NCI-H1436 (cell line): ENCODE measurements around the gene NUDT12.

Experiments used
- DNase-seq: peaks from one replicate; lab custom pipeline; 2025; lab: John Stamatoyannopoulos, UW

The NUDT12 gene

GRCh38 chr5:103562453-103563157, at the start of gene NUDT12:
NUDT12 (minus strand) TSS chr5:103562789; CDS start chr5:103560248, 2,541 bp downstream.
- peak; percentile 73 for DNase-seq

- DNase-seq = no peak
These were observed 44.8 kb upstream of the NUDT12 start for GRCh38 chr5:103607346-103607745.

- no peak for DNase-seq
These were observed 42.7 kb upstream of the NUDT12 start for GRCh38 chr5:103605277-103605676.

- DNase-seq = no peak
These were observed 39.8 kb upstream of the NUDT12 start for GRCh38 chr5:103602438-103602837.

- DNase-seq = no peak
These were observed 38.7 kb upstream of the NUDT12 start for GRCh38 chr5:103601314-103601713.

- no peak for DNase-seq
These were observed 37.5 kb upstream of the NUDT12 start for GRCh38 chr5:103600086-103600485.

- no peak for DNase-seq
These were observed 36.5 kb upstream of the NUDT12 start for GRCh38 chr5:103598997-103599566.

GRCh38 chr5:103590221-103590620, 27.6 kb upstream of the NUDT12 start:
- no peak for DNase-seq

- no peak for DNase-seq
These were observed 27.2 kb upstream of the NUDT12 start for GRCh38 chr5:103589776-103590175.

- no peak for DNase-seq
These were observed 26.8 kb upstream of the NUDT12 start for GRCh38 chr5:103589357-103589756.

- DNase-seq = peak; percentile 57
These were observed 24.7 kb upstream of the NUDT12 start for GRCh38 chr5:103587185-103587748.

- peak; percentile 63 for DNase-seq
These were observed 19.8 kb upstream of the NUDT12 start for GRCh38 chr5:103582364-103582763.

- no peak for DNase-seq
These were observed 10.8 kb upstream of the NUDT12 start for GRCh38 chr5:103573411-103573810.

GRCh38 chr5:103572454-103572853, 9.9 kb upstream of the NUDT12 start:
- no peak for DNase-seq

- no peak for DNase-seq
These were observed 9.1 kb upstream of the NUDT12 start for GRCh38 chr5:103571730-103572129.

- peak; percentile 9 for DNase-seq
These were observed 6.9 kb upstream of the NUDT12 start for GRCh38 chr5:103569313-103570060.

- no peak for DNase-seq
These were observed 3.1 kb upstream of the NUDT12 start for GRCh38 chr5:103565719-103566118.

- DNase-seq = no peak
These were observed 720 bp downstream of the NUDT12 start for GRCh38 chr5:103561685-103562452.

GRCh38 chr5:103560826-103561225, 1.8 kb downstream of the NUDT12 start:
- no peak for DNase-seq

GRCh38 chr5:103546858-103547257, 15.7 kb downstream of the NUDT12 start:
- DNase-seq = no peak

- DNase-seq = no peak
These were observed 20.1 kb downstream of the NUDT12 start for GRCh38 chr5:103542441-103542840.

- no peak for DNase-seq
These were observed 21.0 kb downstream of the NUDT12 start for GRCh38 chr5:103541569-103541968.
